HG03060 (cell line): ENCODE results near the gene FOXK2.
"Not testable (repeated sequence)": the region's sequence is repeated elsewhere in the genome, so short reads cannot be mapped to it uniquely, and the experiment has no call there.

ENCODE experiments used
- ATAC-seq: cut with Tn5 transposase; IDR thresholded peaks from one replicate; pipeline ENCODE4 v1.9.1; 2021; ENCODE audit warnings: low read depth, moderate number of reproducible peaks; ENCODE audit not compliant: unreplicated experiment

Gene FOXK2

GRCh38 chr17:82561429-82562035 is 42.0 kb downstream of the FOXK2 start:
- ATAC-seq: no peak

- ATAC-seq: not testable (repeated sequence)
These were observed 43.2 kb downstream of the FOXK2 start for GRCh38 chr17:82562718-82563220.

GRCh38 chr17:82563318-82563717 is 43.8 kb downstream of the FOXK2 start:
- no peak for ATAC-seq

- ATAC-seq: not testable (repeated sequence)
These were observed 44.2 kb downstream of the FOXK2 start for GRCh38 chr17:82563745-82564144.

GRCh38 chr17:82564241-82564640 is 44.7 kb downstream of the FOXK2 start:
- ATAC-seq: no peak

- no peak for ATAC-seq
These were observed 46.0 kb downstream of the FOXK2 start for GRCh38 chr17:82565551-82565950.

GRCh38 chr17:82566129-82566960 is 46.8 kb downstream of the FOXK2 start:
- ATAC-seq: no peak

GRCh38 chr17:82567286-82567685 is 47.8 kb downstream of the FOXK2 start:
- ATAC-seq: no peak

GRCh38 chr17:82568997-82569393 is 49.5 kb downstream of the FOXK2 start:
- no peak for ATAC-seq

GRCh38 chr17:82569621-82570020 is 50.1 kb downstream of the FOXK2 start:
- no peak for ATAC-seq

GRCh38 chr17:82570277-82570676 is 50.7 kb downstream of the FOXK2 start:
- ATAC-seq: no peak

GRCh38 chr17:82571855-82572254 is 52.3 kb downstream of the FOXK2 start:
- no peak for ATAC-seq

- ATAC-seq: no peak
These were observed 54.5 kb downstream of the FOXK2 start for GRCh38 chr17:82574041-82574440.

GRCh38 chr17:82575581-82576221 is 56.2 kb downstream of the FOXK2 start:
- not testable (repeated sequence) for ATAC-seq

- no peak for ATAC-seq
These were observed 57.8 kb downstream of the FOXK2 start for GRCh38 chr17:82577300-82577699.

GRCh38 chr17:82579969-82580368 is 60.4 kb downstream of the FOXK2 start:
- ATAC-seq: not testable (repeated sequence)

- no peak for ATAC-seq
These were observed 62.7 kb downstream of the FOXK2 start for GRCh38 chr17:82582213-82582612.

- no peak for ATAC-seq
These were observed 63.2 kb downstream of the FOXK2 start for GRCh38 chr17:82582709-82583108.

- ATAC-seq: no peak
These were observed 64.2 kb downstream of the FOXK2 start for GRCh38 chr17:82583720-82584234.

- not testable (repeated sequence) for ATAC-seq
These were observed 66.5 kb downstream of the FOXK2 start for GRCh38 chr17:82585935-82586575.
